HG03575 (cell line): Measurements from ENCODE around the gene GPC1.
"Not testable (repeated sequence)": the region's sequence is repeated elsewhere in the genome, so short reads cannot be mapped to it uniquely, and the experiment has no call there.

Experiments
- ATAC-seq: cut with Tn5 transposase; IDR thresholded peaks from one replicate; pipeline ENCODE4 v1.9.1; 2021; ENCODE audit not compliant: unreplicated experiment, insufficient number of reproducible peaks, low FRiP score; ENCODE audit errors: extremely low read depth

The GPC1 gene

DNA sequence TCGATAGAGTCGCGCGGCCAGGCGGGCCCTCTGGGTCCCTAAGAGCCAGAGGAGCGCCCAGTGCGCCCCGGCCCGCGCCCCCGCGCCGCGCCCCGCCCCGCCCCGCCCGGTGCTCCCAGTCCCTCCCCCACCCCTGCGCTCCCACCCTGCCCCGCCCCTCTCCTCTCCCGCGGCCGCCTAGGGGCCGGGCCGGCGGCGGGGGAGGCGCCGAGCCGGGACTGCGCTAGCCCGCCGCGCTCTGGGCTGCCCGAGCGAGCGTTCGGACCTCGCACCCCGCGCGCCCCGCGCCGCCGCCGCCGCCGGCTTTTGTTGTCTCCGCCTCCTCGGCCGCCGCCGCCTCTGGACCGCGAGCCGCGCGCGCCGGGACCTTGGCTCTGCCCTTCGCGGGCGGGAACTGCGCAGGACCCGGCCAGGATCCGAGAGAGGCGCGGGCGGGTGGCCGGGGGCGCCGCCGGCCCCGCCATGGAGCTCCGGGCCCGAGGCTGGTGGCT lies at the start of gene GPC1:
Gene GPC1, plus strand, starts transcription at position 207 of the 491 bp plus-strand sequence. Its CDS starts 256 bp downstream, at position 463.
- no peak for ATAC-seq

- no peak for ATAC-seq
Measured at GRCh38 chr2:240386326-240386725, 49.1 kb upstream of the GPC1 start.

GRCh38 chr2:240386743-240387142 lies 48.7 kb upstream of the GPC1 start:
- ATAC-seq: not testable (repeated sequence)

DNA sequence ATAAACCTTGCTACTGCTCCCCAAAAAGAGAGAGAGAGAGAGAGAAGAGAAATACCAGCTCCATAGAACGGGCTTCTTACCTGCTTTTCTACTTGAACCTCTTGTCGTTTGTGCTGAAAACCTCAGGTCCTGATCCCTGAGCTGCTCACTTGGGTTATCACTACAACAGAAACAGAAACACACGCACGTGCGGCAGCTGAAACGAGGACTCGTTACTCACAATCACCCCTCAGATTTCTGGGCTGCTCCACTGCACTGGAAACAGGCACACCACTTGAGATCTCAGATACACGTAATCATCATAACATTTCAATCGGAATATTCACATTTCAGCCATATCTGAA lies 48.2 kb upstream of the GPC1 start:
- ATAC-seq: no peak

GRCh38 chr2:240387669-240388358 lies 47.6 kb upstream of the GPC1 start:
- no peak for ATAC-seq

DNA sequence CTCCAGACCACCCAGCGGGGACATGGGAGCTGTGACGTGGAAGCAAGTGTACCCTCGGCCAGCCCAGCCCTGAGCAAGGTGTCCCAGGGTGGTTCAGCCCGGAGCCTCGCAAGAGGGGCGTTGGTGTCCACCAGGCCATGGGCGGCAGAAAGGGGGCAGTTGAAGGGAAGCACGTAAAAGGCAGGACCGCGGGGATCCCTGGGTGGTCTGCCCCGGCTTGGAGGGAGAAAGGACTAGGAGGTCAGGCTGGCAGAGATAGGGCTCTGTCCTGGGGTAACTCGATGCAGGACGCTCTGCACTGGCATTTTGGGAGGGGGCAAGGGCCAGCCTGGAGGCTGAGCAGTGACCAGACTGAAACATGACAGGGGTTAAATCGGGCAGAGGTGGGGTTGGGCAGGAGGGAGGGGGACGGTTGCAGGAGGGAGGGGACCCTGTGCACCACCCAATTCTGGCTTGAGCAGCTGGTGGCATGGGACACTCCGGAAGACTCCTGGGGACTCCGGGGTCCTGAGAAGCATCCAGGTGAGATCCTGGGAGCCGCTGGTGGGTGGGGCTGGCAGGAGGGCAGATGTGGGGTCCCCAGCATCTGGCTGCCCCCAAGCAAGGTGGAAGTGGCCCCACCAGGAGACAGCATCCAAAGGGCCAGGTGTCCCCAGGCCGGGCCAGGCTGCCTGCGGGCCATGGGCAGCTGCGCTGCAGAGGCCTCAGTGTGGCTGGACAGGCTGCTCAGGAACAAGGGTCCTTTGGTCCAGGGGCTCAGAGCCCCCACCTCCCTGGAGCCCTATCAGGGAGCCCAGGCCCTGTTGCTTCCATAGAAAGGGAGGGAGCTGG lies 46.8 kb upstream of the GPC1 start:
- ATAC-seq: no peak

GRCh38 chr2:240389302-240389805 lies 46.1 kb upstream of the GPC1 start:
- no peak for ATAC-seq

GRCh38 chr2:240390091-240391073 lies 45.1 kb upstream of the GPC1 start:
- ATAC-seq: no peak

DNA sequence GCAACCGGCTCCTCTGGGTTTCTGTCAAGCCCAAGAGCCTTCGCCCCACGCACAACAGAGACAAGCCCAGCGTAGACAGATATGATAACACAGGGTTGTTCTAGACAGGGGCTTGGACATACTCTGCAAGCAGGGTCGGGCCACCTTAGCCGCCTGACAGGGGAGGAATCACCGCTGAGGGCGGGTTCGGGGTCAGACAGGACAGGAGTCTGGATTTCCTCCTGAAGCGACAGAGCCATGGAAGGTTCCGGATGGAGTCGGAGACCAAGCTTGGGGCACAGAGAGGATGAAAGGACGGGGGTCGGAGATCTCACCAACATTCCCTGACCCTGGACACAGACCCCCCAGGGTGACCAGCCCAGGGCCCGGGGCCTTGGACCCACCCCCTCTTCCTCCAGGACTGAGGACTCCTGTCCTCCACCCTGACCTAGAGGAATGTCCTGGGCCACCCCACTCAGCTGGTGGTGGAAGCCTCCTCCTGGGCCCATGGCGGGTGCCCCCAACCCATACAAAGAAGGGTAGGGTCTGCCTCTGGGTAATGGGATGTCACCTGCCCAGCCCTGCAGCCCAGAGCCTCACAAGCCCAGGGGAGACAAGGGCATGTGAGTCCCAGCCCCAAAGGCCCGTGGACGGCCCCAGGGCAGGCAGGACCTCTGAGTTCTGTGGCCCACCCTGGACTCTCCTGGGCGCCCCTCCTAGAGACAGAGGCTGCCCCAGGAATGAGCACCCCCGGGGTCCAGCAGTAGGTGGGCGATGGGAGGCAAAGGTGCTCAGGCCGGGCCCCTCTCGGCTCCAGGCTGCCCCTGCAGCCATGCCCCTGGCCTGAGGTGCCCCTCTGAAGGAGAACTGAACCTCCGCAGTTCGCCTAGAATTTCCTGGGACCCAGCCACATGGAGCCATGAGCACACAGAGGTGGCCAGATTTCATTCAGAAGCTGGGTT lies 44.1 kb upstream of the GPC1 start:
- no peak for ATAC-seq

DNA sequence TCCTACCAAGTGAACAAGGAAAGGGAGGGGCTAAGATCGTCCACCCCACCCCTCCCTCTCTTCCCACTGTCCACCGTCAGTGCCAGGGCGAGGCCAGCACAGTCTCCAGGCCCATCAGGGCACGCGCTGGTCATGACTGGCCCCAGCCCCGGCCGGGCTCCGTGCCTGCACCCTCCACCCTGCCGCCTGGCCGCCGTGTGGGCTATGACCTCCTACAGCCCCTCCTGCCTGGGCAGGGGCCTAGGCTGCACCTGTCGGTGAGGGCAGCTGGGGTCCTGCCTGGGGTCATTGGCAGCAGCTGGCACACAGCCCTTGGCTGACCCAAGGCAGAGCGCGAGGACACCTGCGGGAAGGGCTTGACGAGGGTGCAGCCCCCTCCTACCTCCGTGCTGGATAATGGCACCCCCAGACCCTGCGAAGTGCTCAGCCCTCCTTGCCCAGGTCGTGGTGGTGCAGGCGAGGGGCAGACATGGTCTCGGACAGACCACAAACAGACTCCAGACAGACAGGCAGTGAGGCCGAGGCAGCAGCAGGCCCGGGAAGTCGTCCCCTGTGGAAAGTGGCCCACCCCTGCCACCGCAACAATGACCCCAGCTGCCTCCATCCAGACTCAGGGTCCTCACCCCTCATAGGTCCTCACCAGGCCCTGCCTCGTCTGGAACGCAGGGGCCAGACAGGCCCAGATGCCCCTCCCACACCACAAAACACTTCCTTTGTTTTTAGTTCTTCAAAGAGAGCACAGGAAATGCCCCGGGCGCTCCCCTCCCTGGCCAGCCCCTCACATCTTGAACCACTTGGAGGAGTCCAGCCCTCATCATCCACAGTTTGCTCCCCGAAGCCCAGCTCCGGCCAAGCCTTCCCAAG lies 43.1 kb upstream of the GPC1 start:
- ATAC-seq: no peak

- no peak for ATAC-seq
Measured at GRCh38 chr2:240392948-240393830, 42.3 kb upstream of the GPC1 start.

DNA sequence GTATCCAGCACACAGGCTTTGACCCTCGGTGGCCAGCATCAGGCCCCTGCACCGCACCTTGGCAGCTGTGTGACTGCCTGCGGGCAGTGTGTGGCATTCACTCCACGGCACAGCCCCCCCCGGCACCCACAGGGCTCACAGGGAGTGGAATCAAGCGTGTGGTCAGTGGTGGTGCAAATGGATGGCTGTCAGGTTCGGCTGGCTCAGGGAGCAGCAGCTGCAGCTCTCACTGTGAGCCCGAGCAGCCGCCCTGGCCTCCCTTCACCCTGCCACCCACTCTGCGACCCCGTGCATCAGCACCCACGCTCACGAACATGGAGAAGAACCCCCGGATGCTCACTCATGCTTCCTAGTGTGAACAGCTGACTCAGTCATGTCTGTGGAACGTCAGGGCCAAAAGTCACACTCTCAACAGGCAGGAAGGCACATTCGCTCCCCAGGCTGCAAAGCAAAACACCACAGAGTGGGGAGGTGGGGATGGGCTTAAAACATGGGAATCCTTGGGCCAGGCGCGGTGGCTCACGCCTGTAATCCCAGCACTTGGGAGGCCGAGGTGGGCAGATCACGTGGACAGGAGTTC lies 41.5 kb upstream of the GPC1 start:
- ATAC-seq: no peak

GRCh38 chr2:240394549-240394948 lies 40.9 kb upstream of the GPC1 start:
- ATAC-seq: no peak

DNA sequence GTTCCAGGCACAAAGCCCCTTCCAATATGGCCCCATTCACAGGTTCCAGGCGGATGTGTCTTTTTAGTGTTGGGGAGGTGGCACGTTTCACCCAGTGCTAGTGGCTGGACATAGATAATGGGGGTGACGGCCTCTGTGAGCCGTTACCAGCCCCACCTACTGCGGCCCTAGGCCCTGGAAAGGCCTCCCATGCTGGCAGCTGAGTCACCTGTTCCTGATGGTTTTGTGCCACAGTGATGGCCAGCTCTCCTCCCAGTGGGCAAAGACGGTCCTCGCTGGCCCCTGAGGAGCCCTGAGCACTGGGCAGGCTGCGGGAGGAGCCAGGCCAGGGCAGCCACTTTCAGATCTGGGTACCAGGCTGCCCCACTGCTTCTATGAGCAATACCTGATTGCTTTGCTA lies 40.0 kb upstream of the GPC1 start:
- ATAC-seq: no peak

- ATAC-seq: no peak
Measured at GRCh38 chr2:240395896-240396622, 39.4 kb upstream of the GPC1 start.
